Measurements from ENCODE around the gene NPDC1. TPM values are rescaled to one million over a fixed set of nuclear protein-coding genes. Genes with fewer than 3 reads are reported as not detected.
A peak's percentile ranks its signal among the peaks of the same experiment; 100 is the strongest.

The NPDC1 gene
- total RNA-seq, 1 donor from 2014 or later: 6.2 TPM

DNA sequence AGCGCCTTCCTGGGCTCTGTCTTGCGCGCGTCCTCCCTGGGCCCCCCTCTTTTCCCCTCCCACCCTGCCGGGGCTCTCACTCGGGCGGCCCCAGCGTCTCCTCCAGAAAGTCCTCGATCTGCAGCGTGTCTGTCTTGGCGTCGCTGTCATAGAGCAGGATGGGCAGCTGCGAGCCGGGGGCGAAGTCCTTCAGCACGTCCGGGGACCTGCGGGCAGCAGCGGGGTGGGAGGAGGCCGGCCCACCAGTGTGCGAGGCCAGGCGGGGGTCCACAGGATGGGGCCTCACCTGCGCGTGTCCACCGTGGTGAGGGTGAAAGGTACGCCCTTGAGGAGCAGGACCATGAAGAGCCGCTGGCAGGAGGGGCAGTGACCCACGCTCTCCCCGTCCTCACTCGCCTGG is 50.6 kb downstream of the NPDC1 start:
- no peak for DNase-seq (ENCODE audit: low read depth in 2 of 2)

GRCh38 chr9:136994888-136995230 is 51.1 kb downstream of the NPDC1 start:
- DNase-seq (ENCODE audit: low read depth in 2 of 2): peak in 1 of 2 donors; percentile 58

DNA sequence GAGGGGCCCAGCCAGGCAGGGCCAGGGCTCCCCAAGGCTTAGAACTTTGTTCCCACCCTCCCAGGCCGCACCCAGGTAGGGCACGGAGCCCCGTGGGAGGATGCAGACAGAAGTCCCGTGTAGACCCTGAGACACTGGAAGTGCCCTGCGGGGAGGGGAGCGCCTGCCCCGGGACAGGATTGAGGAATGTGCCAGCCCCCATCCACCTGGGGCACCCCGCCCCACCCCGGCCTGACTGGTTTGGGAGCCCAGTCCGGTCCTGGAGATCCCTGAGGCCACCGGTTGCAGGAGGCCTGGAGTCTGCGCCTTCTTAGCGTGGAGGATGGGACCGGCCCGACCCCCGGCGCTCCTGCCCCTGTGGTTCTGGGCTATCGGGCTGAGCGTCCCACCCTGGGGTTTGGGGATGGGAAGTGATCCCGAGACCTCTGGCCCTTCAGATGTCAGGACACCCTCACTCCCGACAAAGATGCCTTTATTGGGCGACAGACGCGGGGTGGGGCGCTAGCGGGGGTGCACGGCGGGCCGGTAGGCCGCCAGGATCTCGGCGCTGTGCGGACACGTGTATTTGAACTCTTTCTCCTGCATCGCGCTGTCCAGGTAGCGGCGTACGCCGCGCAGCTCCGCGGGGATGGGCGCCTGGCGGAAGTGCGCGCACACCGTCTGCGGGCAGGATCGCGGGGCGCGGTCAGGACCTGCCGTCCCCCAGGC is 51.6 kb downstream of the NPDC1 start:
- no peak for DNase-seq (ENCODE audit: low read depth in 2 of 2)

GRCh38 chr9:136992819-136993369 is 53.1 kb downstream of the NPDC1 start:
- DNase-seq (ENCODE audit: low read depth in 2 of 2): no peak

- peak; percentile 93 to 94 for DNase-seq (ENCODE audit: low read depth in 2 of 2)
Observed at GRCh38 chr9:136991993-136992818, 53.8 kb downstream of the NPDC1 start, which contains the start of gene PAXX. TSS of gene PAXX (plus strand) at chr9:136992422. CDS start at chr9:136992444, 22 bp downstream.

DNA sequence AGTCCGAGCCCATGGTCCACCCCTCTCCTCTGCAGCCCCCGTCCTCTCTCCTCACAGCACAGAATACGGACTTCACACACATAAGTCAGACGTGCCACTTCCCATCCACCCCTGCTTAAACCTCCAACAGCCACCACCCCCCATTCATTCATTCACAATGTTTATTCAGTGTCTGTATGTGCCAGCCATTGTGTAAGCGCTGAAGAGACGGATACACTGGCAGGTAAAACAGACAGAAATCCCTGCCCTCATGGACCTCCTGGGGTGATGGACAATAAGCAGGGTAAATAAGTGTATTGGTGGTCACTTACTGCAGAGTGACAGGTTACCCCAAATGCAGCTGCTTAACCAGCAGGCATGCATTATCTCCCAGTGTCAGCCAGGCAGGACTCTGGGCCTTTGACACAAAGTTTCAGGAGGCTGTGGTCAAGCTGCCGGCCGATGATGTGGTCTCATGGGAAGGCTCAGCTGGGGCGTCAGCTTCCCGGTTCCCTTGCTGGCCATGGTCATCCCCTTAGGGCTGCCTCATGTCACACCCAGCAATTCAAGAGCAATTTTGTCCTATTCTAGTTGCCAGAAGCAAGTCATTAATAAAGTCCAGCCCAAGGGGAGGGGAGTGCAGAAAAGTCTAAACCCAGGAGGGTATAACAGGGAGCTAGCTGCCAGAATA is 55.6 kb downstream of the NPDC1 start:
- peak in 1 of 2 donors; percentile 68 for DNase-seq (ENCODE audit: low read depth in 2 of 2)

Other genes starting within 250 kb of the NPDC1 start
- 0.22 and 1.4 TPM in 2 replicates for gene CCDC183, start 249.8 kb downstream of the NPDC1 start, total RNA-seq
- gene RABL6, start 238.2 kb downstream of the NPDC1 start, total RNA-seq: 43.8 and 47.7 TPM in 2 replicates
- 0.44 and 1.4 TPM in 2 replicates for gene AJM1, start 203.7 kb downstream of the NPDC1 start, total RNA-seq
- gene PHPT1, start 196.8 kb downstream of the NPDC1 start, total RNA-seq: 242 and 316 TPM in 2 replicates
- gene MAMDC4, start 193.8 kb downstream of the NPDC1 start, total RNA-seq: 0.65 and 2.0 TPM in 2 replicates
- gene EDF1, start 179.9 kb downstream of the NPDC1 start, total RNA-seq: 254 and 382 TPM in 2 replicates
- 10.9 and 14.7 TPM in 2 replicates for gene TRAF2, start 159.7 kb downstream of the NPDC1 start, total RNA-seq
- 115 and 192 TPM in 2 replicates for gene FBXW5, start 101.4 kb downstream of the NPDC1 start, total RNA-seq
- 0.60 and 0.65 TPM in 2 replicates for gene C8G, start 100.9 kb downstream of the NPDC1 start, total RNA-seq
- not detected in 2 replicates for gene LCN12, start 93.9 kb downstream of the NPDC1 start, total RNA-seq
- gene PTGDS, start 68.7 kb downstream of the NPDC1 start, total RNA-seq: 0.22 and 0.79 TPM in 2 replicates
- not detected in 2 replicates for gene LCNL1, start 63.2 kb downstream of the NPDC1 start, total RNA-seq
- 8.9 and 9.7 TPM in 2 replicates for gene PAXX, start 53.8 kb downstream of the NPDC1 start, total RNA-seq
- gene CLIC3, start 49.6 kb downstream of the NPDC1 start, total RNA-seq: 0.22 TPM in 1 of 2 replicates, not detected in the other
- 4.0 and 5.0 TPM in 2 replicates for gene ABCA2, start 17.9 kb downstream of the NPDC1 start, total RNA-seq
- gene FUT7, start 14.1 kb downstream of the NPDC1 start, total RNA-seq: not detected in 2 replicates
- not detected in 2 replicates for gene ENTPD2, start 7.9 kb upstream of the NPDC1 start, total RNA-seq
- gene SAPCD2, start 24.4 kb upstream of the NPDC1 start, total RNA-seq: 1.4 and 5.9 TPM in 2 replicates
- gene UAP1L1, start 31.3 kb upstream of the NPDC1 start, total RNA-seq: 13.1 and 16.9 TPM in 2 replicates
- 38.3 and 43.4 TPM in 2 replicates for gene MAN1B1, start 40.8 kb upstream of the NPDC1 start, total RNA-seq
- 63.2 and 117 TPM in 2 replicates for gene DPP7, start 68.6 kb upstream of the NPDC1 start, total RNA-seq
- gene GRIN1, start 93.0 kb upstream of the NPDC1 start, total RNA-seq: under 0.01 and 0.22 TPM in 2 replicates
- gene LRRC26, start 123.9 kb upstream of the NPDC1 start, total RNA-seq: not detected in 2 replicates
- gene TMEM210, start 125.9 kb upstream of the NPDC1 start, total RNA-seq: not detected in 2 replicates
- 13.7 and 16.9 TPM in 2 replicates for gene ANAPC2, start 142.4 kb upstream of the NPDC1 start, total RNA-seq
- gene SSNA1, start 142.5 kb upstream of the NPDC1 start, total RNA-seq: 85.4 and 97.4 TPM in 2 replicates
- gene TPRN, start 154.6 kb upstream of the NPDC1 start, total RNA-seq: 2.6 TPM in 2 replicates
- gene TMEM203, start 159.5 kb upstream of the NPDC1 start, total RNA-seq: 19.6 and 26.0 TPM in 2 replicates
- 2.2 and 2.4 TPM in 2 replicates for gene NDOR1, start 159.5 kb upstream of the NPDC1 start, total RNA-seq
- gene RNF208, start 176.1 kb upstream of the NPDC1 start, total RNA-seq: 0.22 TPM in 1 of 2 replicates, not detected in the other
- under 0.01 and 0.20 TPM in 2 replicates for gene CYSRT1, start 179.0 kb upstream of the NPDC1 start, total RNA-seq
- under 0.01 TPM in 1 of 2 replicates, not detected in the other for gene RNF224, start 181.3 kb upstream of the NPDC1 start, total RNA-seq
- gene SLC34A3, start 184.7 kb upstream of the NPDC1 start, total RNA-seq: not detected in 2 replicates
- 103 and 110 TPM in 2 replicates for gene TUBB4B, start 195.1 kb upstream of the NPDC1 start, total RNA-seq
- not detected in 2 replicates for gene STPG3, start 205.1 kb upstream of the NPDC1 start, total RNA-seq
- 42.9 and 43.7 TPM in 2 replicates for gene NELFB, start 209.2 kb upstream of the NPDC1 start, total RNA-seq
- gene TOR4A, start 231.5 kb upstream of the NPDC1 start, total RNA-seq: 21.4 and 21.8 TPM in 2 replicates

All from lung microvascular endothelial cell (primary cell).